A549 (cell line): ENCODE data around the gene HS6ST3.

Source experiments
- TF ChIP-seq, protein P1 (sequence below): fragments of >200 bp; sonication (Bioruptor Twin); formaldehyde crosslinking; IDR thresholded peaks from 3 replicates; pipeline ENCODE4 v1.5.1; 2016
- TF ChIP-seq, protein P2 (sequence below): IDR thresholded peaks from 2 replicates; pipeline ENCODE4 v1.6.1; 2012; ENCODE audit warnings: low read depth, borderline replicate concordance

DNA sequence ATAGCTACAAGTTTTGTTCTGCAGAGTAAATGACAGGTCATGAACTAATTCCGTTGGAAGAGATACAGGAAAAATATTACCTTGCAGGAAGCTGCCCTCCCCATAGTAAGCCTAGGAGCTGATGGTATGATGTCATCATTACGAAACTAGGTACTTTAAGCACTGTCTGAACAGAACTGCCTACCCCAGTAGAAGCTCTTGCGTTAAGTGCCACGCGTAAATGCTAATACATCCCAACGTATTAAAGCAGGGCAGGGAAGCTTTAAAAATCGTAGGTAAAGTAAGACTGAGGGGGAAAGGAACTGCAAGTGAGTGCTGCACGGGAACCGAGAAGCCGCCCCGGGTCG, 37.3 kb upstream of the HS6ST3 start:
- TF ChIP-seq, protein P1, sequence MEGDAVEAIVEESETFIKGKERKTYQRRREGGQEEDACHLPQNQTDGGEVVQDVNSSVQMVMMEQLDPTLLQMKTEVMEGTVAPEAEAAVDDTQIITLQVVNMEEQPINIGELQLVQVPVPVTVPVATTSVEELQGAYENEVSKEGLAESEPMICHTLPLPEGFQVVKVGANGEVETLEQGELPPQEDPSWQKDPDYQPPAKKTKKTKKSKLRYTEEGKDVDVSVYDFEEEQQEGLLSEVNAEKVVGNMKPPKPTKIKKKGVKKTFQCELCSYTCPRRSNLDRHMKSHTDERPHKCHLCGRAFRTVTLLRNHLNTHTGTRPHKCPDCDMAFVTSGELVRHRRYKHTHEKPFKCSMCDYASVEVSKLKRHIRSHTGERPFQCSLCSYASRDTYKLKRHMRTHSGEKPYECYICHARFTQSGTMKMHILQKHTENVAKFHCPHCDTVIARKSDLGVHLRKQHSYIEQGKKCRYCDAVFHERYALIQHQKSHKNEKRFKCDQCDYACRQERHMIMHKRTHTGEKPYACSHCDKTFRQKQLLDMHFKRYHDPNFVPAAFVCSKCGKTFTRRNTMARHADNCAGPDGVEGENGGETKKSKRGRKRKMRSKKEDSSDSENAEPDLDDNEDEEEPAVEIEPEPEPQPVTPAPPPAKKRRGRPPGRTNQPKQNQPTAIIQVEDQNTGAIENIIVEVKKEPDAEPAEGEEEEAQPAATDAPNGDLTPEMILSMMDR, result no peak
- TF ChIP-seq, protein P2, sequence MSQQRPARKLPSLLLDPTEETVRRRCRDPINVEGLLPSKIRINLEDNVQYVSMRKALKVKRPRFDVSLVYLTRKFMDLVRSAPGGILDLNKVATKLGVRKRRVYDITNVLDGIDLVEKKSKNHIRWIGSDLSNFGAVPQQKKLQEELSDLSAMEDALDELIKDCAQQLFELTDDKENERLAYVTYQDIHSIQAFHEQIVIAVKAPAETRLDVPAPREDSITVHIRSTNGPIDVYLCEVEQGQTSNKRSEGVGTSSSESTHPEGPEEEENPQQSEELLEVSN, result no peak
